ENCODE measurements around the gene NFATC2IP. TPM values are rescaled to one million over a fixed set of nuclear protein-coding genes. Genes with fewer than 3 reads are reported as not detected.

NFATC2IP gene
- total and polyA plus RNA-seq, 4 donors: 6.9 to 38.5 (median 29.6) TPM

DNA sequence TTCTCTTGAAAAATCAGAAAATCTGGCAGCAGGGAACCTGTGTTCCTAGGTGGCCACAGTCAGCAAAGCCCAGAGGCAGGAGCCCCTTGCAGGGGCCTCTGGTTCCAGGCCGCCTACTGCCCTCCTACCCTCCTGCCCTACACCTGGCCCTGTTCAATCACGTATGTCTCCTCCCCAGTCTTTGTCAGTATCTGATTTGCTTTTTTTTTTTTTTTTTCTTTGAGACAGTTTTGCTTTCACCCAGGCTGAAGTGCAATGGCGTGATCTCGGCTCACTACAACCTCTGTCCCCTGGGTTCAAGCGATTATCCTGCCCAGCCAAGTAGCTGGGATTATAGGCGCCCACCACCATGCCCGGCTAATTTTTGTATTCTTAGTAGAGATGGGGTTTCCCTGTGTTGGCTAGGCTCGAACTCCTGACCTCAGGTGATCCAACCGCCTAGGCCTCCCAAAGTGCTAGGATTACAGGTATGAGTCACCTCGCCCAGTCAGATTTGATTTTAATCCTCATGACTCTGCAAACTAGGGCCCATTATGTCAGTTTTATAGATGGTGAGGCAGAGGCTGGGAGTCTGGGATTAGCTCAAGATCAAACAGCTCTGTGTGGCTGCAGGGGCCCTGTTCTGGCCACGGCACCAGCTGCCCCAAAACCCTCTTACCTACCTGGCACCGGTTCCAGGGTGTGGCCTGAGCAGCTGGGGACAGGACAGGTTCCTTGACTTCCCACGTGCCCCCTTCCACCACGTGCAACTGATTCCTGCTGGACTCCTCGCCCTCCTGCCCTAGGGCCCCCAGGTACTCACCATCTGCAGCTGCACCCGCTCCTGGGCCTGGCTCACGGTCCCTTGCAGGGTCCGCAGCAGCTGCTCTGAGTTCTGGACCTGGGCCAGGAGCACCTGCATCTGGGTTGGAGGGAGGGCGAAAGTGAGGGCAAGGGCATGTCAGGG is 40.4 kb upstream of the NFATC2IP start:
- Histone ChIP-seq H3K4me1 (ENCODE audit: control insufficient read depth in 1 of 2, insufficient read depth in 2 of 2, low read length in 2 of 2) (no peaks in the 10 kb centered on the region), H3K4me3 (ENCODE audit: low read length in 2 of 2) (no peak overlapping the region), H3K36me3 (ENCODE audit: control insufficient read depth in 1 of 2, insufficient read depth in 2 of 2, low read length in 1 of 2) (peaks cover 0 to 2% of the 10 kb centered on the region in 2 donors), H3K27ac (ENCODE audit: low read depth in 1 of 2, low read length in 2 of 2) (no peak overlapping the region), H3K27me3 (ENCODE audit: control insufficient read depth in 1 of 2, insufficient read depth in 2 of 2, low read length in 1 of 2) (no peaks in the 10 kb centered on the region), H3K9me3 (ENCODE audit: control insufficient read depth, low read length) (no peaks in the 10 kb centered on the region)
- intact Hi-C loops (cut with DNase I): no loop called here
- whole genome bisulfite sequencing, 2 donors: 88 to 90% methylated on average over 19 of the region's 19 CpGs
- DNase-seq (no peak), ATAC-seq (ENCODE audit: low FRiP score) (no peak)

DNA sequence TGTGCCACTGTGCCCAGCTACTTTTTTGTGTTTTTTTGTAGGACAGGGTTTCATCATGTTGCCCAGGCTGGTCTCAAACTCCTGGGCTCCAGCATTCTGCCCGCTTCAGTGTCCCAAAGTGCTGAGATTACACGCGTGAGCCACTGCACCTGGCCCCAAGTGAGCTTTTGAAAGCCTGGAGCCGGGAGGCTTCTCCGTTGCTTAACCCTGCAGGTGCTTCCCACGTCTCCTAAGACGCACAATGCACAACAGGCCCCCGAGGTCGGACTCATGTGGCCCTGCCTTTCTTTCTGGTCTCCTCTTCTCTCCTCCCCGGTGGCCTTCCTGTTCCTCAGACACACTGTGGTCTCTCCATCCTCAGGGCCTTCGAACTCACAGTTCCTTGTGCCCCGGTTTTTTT is 38.2 kb upstream of the NFATC2IP start:
- peaks cover 0 to 2% of the 10 kb centered on the region in 2 donors for H3K36me3 ChIP-seq (ENCODE audit: control insufficient read depth in 1 of 2, insufficient read depth in 2 of 2, low read length in 1 of 2)
- DNase-seq (no peak), ATAC-seq (ENCODE audit: low FRiP score) (no peak)
- H3K27me3 ChIP-seq (ENCODE audit: control insufficient read depth in 1 of 2, insufficient read depth in 2 of 2, low read length in 1 of 2): no peaks in the 10 kb centered on the region
- intact Hi-C loops (cut with DNase I): no loop called here
- H3K9me3 ChIP-seq (ENCODE audit: control insufficient read depth, low read length): no peaks in the 10 kb centered on the region
- H3K27ac ChIP-seq (ENCODE audit: low read depth in 1 of 2, low read length in 2 of 2): no peak overlapping the region
- WGBS, 2 donors: 91 to 93% methylated on average over 12 of the region's 12 CpGs
- no peak overlapping the region for H3K4me3 ChIP-seq (ENCODE audit: low read length in 2 of 2)
- H3K4me1 ChIP-seq (ENCODE audit: control insufficient read depth in 1 of 2, insufficient read depth in 2 of 2, low read length in 2 of 2): no peaks in the 10 kb centered on the region

DNA sequence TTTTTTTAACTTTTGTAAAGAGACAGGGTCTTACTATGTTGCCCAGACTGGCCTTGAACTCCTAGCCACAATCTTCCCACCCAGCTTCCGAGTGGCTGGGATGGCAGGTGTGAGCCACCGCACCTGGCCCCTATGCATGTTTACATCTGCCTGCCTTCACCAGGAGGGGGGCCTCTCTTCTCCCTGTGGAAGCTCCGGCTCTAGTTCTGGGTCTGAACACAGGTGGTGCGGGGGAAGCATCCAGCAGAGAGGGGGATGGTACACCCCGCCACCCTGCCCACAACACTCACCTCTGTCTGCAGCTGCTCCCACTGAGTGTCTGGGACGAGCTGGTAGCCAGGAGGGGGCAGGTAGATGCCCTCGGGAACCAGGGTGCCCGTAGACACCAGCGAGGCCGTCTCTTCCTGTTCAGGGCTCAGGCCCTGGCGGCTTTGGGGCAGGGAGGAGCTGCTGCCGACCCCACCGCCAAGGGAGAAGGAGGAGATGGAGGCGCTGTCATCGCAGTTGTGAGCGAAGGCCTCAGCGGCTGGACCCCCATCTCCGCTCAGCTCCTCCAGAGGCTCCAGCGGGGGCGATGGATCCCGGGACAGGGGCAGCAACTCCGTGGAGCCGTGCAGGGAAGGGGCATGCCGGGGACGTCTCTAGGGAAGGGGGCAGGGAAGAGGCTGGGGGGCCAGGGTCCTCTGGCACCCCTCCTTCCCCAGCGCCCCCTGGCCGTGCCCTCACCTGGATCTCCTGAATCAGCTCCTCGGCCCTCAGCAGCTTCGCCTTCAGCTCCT is 36.6 kb upstream of the NFATC2IP start:
- H3K9me3 ChIP-seq (ENCODE audit: control insufficient read depth, low read length): no peaks in the 10 kb centered on the region

DNA sequence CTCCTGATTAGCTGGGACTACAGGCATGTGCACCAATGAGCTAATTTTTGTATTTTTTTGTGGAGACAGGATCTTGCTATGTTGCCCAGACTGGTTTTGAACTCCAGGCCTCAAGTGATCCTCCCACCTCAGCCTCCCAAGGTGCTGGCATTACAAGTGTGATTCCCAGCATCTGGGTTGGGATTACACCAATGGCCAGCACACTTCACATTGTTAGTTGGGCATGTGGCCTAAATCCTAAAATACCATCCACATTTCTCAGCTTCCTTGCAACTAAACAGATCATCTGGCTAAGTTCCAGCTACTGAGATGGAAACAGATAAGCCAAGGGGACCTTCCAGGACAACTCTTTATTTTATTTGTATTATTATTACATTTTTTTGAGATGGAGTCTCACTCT is 35.6 kb upstream of the NFATC2IP start:
- no peak for DNase-seq
- intact Hi-C loops (cut with DNase I): no loop called here
- H3K36me3 ChIP-seq (ENCODE audit: control insufficient read depth in 1 of 2, insufficient read depth in 2 of 2, low read length in 1 of 2): peaks cover 0 to 2% of the 10 kb centered on the region in 2 donors
- H3K4me1 ChIP-seq (ENCODE audit: control insufficient read depth in 1 of 2, insufficient read depth in 2 of 2, low read length in 2 of 2): no peaks in the 10 kb centered on the region
- no peaks in the 10 kb centered on the region for H3K9me3 ChIP-seq (ENCODE audit: control insufficient read depth, low read length)
- H3K27me3 ChIP-seq (ENCODE audit: control insufficient read depth in 1 of 2, insufficient read depth in 2 of 2, low read length in 1 of 2): no peaks in the 10 kb centered on the region
- no peak overlapping the region for H3K27ac ChIP-seq (ENCODE audit: low read depth in 1 of 2, low read length in 2 of 2)
- ATAC-seq (ENCODE audit: low FRiP score): no peak
- H3K4me3 ChIP-seq (ENCODE audit: low read length in 2 of 2): no peak overlapping the region

More for the DNA sequence above, 36.6 kb upstream of the NFATC2IP start:
- Histone ChIP-seq H3K27ac (ENCODE audit: low read depth in 1 of 2, low read length in 2 of 2) (no peak overlapping the region), H3K27me3 (ENCODE audit: control insufficient read depth in 1 of 2, insufficient read depth in 2 of 2, low read length in 1 of 2) (no peaks in the 10 kb centered on the region), H3K4me3 (ENCODE audit: low read length in 2 of 2) (no peak overlapping the region), H3K4me1 (ENCODE audit: control insufficient read depth in 1 of 2, insufficient read depth in 2 of 2, low read length in 2 of 2) (no peaks in the 10 kb centered on the region), H3K36me3 (ENCODE audit: control insufficient read depth in 1 of 2, insufficient read depth in 2 of 2, low read length in 1 of 2) (peaks cover 0 to 2% of the 10 kb centered on the region in 2 donors)
- ATAC-seq (ENCODE audit: low FRiP score) (peak; percentile 22), DNase-seq (no peak)
- 92 to 96% methylated on average over 26 to 29 of the region's 29 CpGs for WGBS, 2 donors
- intact Hi-C loops (cut with DNase I): no loop called here

DNA sequence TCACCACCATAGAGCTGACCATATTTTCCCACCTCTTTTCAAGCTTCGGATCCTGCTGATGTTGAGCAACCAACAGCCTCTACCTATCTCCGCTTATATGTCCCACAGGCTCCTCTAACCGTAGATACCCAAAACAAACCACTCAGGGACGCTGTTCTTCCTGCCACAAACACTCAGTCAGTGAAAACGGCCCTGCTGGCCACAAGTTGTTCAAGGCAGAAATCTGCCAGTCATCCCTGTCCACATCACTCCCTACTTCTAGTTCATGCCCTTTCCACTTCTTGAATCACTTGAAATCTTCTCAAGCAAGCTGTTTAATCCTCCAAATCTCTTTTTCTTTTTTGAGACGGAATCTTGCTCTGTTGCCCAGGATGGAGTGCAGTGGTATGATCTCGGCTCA is 33.6 kb upstream of the NFATC2IP start:
- H3K27me3 ChIP-seq (ENCODE audit: control insufficient read depth in 1 of 2, insufficient read depth in 2 of 2, low read length in 1 of 2): no peaks in the 10 kb centered on the region
- no peak for ATAC-seq (ENCODE audit: low FRiP score)
- peaks cover 0 to 2% of the 10 kb centered on the region in 2 donors for H3K36me3 ChIP-seq (ENCODE audit: control insufficient read depth in 1 of 2, insufficient read depth in 2 of 2, low read length in 1 of 2)
- H3K27ac ChIP-seq (ENCODE audit: low read depth in 1 of 2, low read length in 2 of 2): no peak overlapping the region
- no peak for DNase-seq
- H3K4me1 ChIP-seq (ENCODE audit: control insufficient read depth in 1 of 2, insufficient read depth in 2 of 2, low read length in 2 of 2): no peaks in the 10 kb centered on the region
- intact Hi-C loops (cut with DNase I): no loop called here
- H3K9me3 ChIP-seq (ENCODE audit: control insufficient read depth, low read length): no peaks in the 10 kb centered on the region
- no peak overlapping the region for H3K4me3 ChIP-seq (ENCODE audit: low read length in 2 of 2)
- 87 to 90% methylated on average over 7 of the region's 7 CpGs for WGBS, 2 donors

DNA sequence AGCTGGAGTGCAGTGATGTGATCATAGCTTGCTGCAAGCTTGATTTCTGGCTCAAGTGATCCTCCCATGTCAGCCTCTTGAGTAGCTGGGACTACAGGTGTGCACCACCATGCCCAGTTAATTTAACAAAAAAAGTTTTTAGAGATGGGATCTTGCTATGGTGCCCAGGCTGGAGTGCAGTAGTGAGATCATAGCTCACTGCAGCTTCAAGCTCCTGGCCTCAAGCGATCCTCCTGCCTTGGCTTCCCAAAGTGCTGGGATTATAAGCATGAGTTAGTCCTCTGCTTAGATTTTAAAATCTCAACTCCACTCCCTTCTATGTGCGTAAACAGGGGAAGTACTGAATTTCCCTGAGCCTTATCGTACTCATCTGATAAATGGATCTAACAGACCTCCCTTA is 32.0 kb upstream of the NFATC2IP start:
- WGBS, 2 donors: 97 to 100% methylated on average over 3 of the region's 3 CpGs
- ATAC-seq (ENCODE audit: low FRiP score) (no peak), DNase-seq (no peak)
- H3K27ac ChIP-seq (ENCODE audit: low read depth in 1 of 2, low read length in 2 of 2): no peak overlapping the region
- peaks cover 0 to 2% of the 10 kb centered on the region in 2 donors for H3K36me3 ChIP-seq (ENCODE audit: control insufficient read depth in 1 of 2, insufficient read depth in 2 of 2, low read length in 1 of 2)
- H3K4me1 ChIP-seq (ENCODE audit: control insufficient read depth in 1 of 2, insufficient read depth in 2 of 2, low read length in 2 of 2): no peaks in the 10 kb centered on the region
- H3K4me3 ChIP-seq (ENCODE audit: low read length in 2 of 2): no peak overlapping the region
- intact Hi-C loops (cut with DNase I): no loop called here
- H3K9me3 ChIP-seq (ENCODE audit: control insufficient read depth, low read length): no peaks in the 10 kb centered on the region
- H3K27me3 ChIP-seq (ENCODE audit: control insufficient read depth in 1 of 2, insufficient read depth in 2 of 2, low read length in 1 of 2): no peaks in the 10 kb centered on the region

DNA sequence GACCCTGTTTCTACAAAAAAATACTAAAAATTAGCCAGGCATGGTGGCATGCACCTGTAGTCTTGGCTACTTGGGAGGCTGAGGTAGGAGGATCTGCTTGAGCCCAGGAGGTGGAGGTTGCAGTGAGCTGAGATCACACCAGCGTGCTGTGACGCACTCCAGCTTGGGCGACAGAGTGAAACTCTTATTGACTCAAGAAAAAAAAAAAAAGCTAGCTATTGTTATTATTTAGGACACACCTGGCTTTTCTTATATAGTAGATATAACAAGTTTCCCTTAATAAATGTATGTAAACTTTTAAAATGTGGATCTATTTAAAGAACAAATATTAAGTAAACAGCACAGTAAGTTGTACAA is 27.5 kb upstream of the NFATC2IP start:
- ATAC-seq (ENCODE audit: low FRiP score) (no peak), DNase-seq (no peak)
- Histone ChIP-seq H3K36me3 (ENCODE audit: control insufficient read depth in 1 of 2, insufficient read depth in 2 of 2, low read length in 1 of 2) (no peaks in the 10 kb centered on the region), H3K27me3 (ENCODE audit: control insufficient read depth in 1 of 2, insufficient read depth in 2 of 2, low read length in 1 of 2) (no peaks in the 10 kb centered on the region), H3K9me3 (ENCODE audit: control insufficient read depth, low read length) (no peaks in the 10 kb centered on the region), H3K27ac (ENCODE audit: low read depth in 1 of 2, low read length in 2 of 2) (no peak overlapping the region), H3K4me3 (ENCODE audit: low read length in 2 of 2) (no peak overlapping the region), H3K4me1 (ENCODE audit: control insufficient read depth in 1 of 2, insufficient read depth in 2 of 2, low read length in 2 of 2) (no peaks in the 10 kb centered on the region)
- intact Hi-C loops (cut with DNase I): no loop called here
- WGBS, 2 donors: 93 to 97% methylated on average over 3 of the region's 3 CpGs

DNA sequence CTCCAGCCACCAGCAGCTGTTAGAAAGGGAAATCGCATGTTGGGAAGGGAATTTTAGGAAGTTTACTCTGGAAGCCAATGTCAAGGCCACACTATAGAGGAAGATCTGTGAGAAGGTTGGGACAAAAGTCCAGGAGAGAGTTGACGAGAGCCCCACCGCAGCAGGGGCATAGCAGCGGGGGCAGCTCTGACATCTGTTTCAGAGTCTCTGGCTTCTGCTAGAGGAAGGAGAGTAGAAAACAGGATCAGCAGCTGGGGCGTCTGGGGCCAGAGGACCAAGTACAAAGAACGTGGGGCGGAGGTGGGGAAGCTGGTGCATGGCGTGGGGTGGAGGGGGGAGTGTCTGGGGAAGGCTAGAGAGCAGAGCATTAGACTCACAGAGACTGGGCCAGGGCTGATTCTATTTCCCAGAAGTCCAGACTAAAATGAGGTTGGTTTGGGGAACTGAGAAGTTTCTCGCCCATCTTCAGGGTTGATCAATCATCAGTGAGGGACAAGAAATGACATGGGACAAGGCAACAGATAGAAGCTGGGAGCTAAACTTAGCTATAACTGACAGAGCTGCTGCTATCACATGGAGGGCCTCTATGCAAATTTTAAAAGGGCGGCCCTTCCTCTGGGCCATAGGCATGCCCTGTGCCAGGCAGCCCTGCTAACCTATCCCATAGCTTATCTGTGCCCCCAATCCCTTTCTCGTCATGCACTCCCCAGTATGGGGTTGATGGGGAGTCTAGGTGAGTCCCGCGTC is 26.9 kb upstream of the NFATC2IP start:
- 73% methylated on average over 13 of the region's 13 CpGs for WGBS, 2 donors
- no peak for ATAC-seq (ENCODE audit: low FRiP score)

More for the DNA sequence above, 26.9 kb upstream of the NFATC2IP start:
- Histone ChIP-seq H3K9me3 (ENCODE audit: control insufficient read depth, low read length) (no peaks in the 10 kb centered on the region), H3K4me1 (ENCODE audit: control insufficient read depth in 1 of 2, insufficient read depth in 2 of 2, low read length in 2 of 2) (no peaks in the 10 kb centered on the region), H3K36me3 (ENCODE audit: control insufficient read depth in 1 of 2, insufficient read depth in 2 of 2, low read length in 1 of 2) (no peaks in the 10 kb centered on the region), H3K27me3 (ENCODE audit: control insufficient read depth in 1 of 2, insufficient read depth in 2 of 2, low read length in 1 of 2) (no peaks in the 10 kb centered on the region), H3K4me3 (ENCODE audit: low read length in 2 of 2) (no peak overlapping the region), H3K27ac (ENCODE audit: low read depth in 1 of 2, low read length in 2 of 2) (no peak overlapping the region)
- intact Hi-C loops (cut with DNase I): loop anchor here in 1 of 2 donors (1.0 kb wide), 1 partner anchor 44 kb away; no protein-coding TSS in a partner anchor
- DNase-seq: no peak
